Measurements from ENCODE around the gene ZNF462. TPM values are rescaled to one million over a fixed set of nuclear protein-coding genes. Genes with fewer than 3 reads are reported as not detected.

ZNF462 gene
- total and polyA plus RNA-seq, 2 of the 13 experiments (the other 11 are each of a cell fraction or from before 2014, with no cell fraction given): not detected

DNA sequence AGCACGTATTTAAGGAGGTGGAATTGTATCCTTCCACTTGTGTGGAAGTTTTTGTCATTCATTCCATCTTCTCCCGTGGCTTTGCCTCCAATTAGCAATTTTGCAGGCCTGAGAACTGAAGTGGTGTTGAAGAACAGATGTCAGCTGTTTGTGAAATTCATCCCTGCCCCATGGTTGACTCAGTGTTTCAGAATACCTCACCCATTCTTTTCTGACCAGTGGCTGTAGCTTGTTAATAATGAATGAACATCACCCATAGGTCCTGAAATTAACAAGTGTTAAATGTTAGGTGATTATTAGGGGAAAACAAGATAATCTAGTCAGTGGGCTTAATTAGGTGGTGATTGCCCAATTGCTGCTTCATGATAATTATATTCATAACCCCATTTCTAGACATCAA, 11.7 kb downstream of the ZNF462 start (continued):
- TF ChIP-seq, protein P1, sequence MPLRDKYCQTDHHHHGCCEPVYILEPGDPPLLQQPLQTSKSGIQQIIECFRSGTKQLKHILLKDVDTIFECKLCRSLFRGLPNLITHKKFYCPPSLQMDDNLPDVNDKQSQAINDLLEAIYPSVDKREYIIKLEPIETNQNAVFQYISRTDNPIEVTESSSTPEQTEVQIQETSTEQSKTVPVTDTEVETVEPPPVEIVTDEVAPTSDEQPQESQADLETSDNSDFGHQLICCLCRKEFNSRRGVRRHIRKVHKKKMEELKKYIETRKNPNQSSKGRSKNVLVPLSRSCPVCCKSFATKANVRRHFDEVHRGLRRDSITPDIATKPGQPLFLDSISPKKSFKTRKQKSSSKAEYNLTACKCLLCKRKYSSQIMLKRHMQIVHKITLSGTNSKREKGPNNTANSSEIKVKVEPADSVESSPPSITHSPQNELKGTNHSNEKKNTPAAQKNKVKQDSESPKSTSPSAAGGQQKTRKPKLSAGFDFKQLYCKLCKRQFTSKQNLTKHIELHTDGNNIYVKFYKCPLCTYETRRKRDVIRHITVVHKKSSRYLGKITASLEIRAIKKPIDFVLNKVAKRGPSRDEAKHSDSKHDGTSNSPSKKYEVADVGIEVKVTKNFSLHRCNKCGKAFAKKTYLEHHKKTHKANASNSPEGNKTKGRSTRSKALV (CRISPR knock-in tag; IDR thresholded peaks at IDR 0.05): no peak
- no peak for TF ChIP-seq XBP1 (CRISPR knock-in tag; IDR thresholded peaks at IDR 0.05)

DNA sequence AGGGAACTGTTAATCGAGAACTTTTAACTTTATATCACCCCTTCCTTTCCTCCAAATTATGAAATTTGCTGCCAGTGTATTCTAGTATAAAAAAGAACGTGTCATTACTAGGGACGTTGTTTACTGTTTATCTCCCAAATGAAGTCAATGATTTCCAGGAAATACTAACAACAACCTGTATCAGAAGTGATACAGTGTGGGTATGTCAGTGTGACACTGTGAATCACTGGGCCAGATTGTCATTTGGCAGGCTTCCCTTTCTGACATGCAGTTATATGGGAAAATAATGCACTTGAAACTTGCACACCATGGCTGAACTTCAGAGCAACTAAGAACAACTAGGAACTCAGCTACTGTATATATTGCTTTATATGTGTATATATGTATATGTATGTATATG, 12.6 kb downstream of the ZNF462 start:
- intact Hi-C loops (cut with micrococcal nuclease; ENCODE audit: unreplicated experiment): loop anchor here (5.0 kb wide), 1 partner anchor 587 kb away; no protein-coding TSS in a partner anchor
- Histone ChIP-seq H3K9me3 (ENCODE audit: low read length) (no peaks in the 10 kb centered on the region), H3K79me2 (ENCODE audit: insufficient read depth, low read length) (no peaks in the 10 kb centered on the region), H3K27ac (ENCODE audit: extremely low read length, insufficient read depth, low read length) (no peak overlapping the region), H3K4me2 (ENCODE audit: low read depth, low read length) (no peak overlapping the region), H3K27me3 (ENCODE audit: control insufficient read depth in 1 of 2, insufficient read depth in 2 of 2, low read length in 2 of 2) (no peaks in the 10 kb centered on the region), H4K20me1 (ENCODE audit: insufficient read depth, low read length) (no peaks in the 10 kb centered on the region), H3K4me3 (replicated peaks in 1 of 3; ENCODE audit: insufficient read depth in 1 of 3, low read depth in 2 of 3, low read length in 3 of 3) (no peak overlapping the region), H3K36me3 (replicated peaks in 1 of 2; ENCODE audit: control insufficient read depth in 1 of 2, insufficient read depth in 2 of 2, low read length in 2 of 2) (no peaks in the 10 kb centered on the region), H3K9ac (ENCODE audit: insufficient read depth, low read depth, low read length) (no peak overlapping the region), H2AFZ (ENCODE audit: low read length) (no peak overlapping the region), H3K4me1 (ENCODE audit: insufficient read depth, low read length) (no peaks in the 10 kb centered on the region)
- ATAC-seq (no peak), DNase-seq (ENCODE audit: low spot score) (no peak), FAIRE-seq (no peak)
- CTCF ChIA-PET (ENCODE audit: low intra/inter-chr PET ratio, low total read pairs): no interaction called here
- 1% methylated on average over 3 of the region's 3 CpGs for WGBS (ENCODE audit: low lambda C conversion rate)
- TF ChIP-seq KLF12 (CRISPR knock-in tag; IDR thresholded peaks at IDR 0.05; ENCODE audit: borderline replicate concordance): no peak
- TF ChIP-seq ZNF33B (CRISPR knock-in tag; IDR thresholded peaks at IDR 0.05): no peak
- TF ChIP-seq, protein P2, sequence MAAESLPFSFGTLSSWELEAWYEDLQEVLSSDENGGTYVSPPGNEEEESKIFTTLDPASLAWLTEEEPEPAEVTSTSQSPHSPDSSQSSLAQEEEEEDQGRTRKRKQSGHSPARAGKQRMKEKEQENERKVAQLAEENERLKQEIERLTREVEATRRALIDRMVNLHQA (CRISPR knock-in tag; IDR thresholded peaks at IDR 0.05): no peak
- no peak for TF ChIP-seq KLF16 (CRISPR knock-in tag; IDR thresholded peaks at IDR 0.05)
- TF ChIP-seq MIER2 (CRISPR knock-in tag; IDR thresholded peaks at IDR 0.05): no peak
- in situ Hi-C loops (cut with HindIII; ENCODE audit: extremely low pct_ligation_motif_present, low pct_unique_long_range_greater_than_20kb): no loop called here
- POLR2A ChIA-PET: no interaction called here
- no TSS peak for BruUV-seq (replicated peaks)
